Measurements from ENCODE around the gene SLC8A2.

SLC8A2 gene

GRCh38 chr19:47447470-47448359, 24.0 kb downstream of the SLC8A2 start:
- DNase-seq = no peak

DNA sequence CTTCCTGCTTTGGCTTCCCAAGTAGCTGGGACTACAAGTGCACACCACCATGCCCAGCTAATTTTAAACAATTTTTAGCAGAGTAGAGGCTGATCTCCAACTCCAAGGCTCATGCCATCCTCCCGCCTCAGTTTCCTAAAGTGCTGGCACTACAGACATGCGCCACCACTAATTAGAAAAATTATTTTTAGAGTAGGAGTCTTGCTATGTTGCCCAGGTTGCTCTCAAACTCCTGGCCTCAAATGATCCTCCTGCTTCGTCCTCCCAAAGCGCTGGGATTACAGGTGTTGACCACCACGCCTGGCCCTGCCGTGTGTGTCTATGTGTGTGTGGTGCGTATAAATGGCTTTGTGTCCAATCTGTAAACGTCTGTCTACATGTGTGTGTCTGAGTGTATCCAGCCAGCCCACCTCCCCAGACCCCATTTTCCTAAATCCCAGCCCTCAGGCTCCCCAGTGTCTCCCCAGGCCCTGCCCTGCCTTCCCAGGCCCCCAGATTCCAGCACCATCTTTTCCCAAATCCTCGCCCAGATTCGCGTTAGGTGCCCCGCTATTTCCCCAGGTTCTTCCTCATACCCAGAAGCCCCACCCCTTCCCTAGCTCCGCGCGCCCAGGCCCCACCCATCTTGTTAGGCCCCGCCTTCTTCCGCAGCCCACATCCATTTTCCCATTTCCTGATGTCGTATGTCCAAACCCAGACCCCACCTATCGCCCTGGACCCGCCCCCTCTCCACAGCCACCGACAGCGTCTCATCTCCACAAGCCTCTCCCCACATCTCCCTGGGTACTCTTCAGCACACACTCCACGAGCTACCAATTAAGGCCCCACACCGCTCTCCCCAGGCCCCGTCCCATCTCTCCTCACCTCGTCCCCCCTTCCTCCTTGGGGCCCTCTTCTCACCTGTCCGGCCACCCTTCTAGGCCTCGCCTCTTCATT, 24.9 kb downstream of the SLC8A2 start:
- no peak for DNase-seq

- DNase-seq = no peak
Measured at GRCh38 chr19:47445937-47446402, 25.7 kb downstream of the SLC8A2 start.

- DNase-seq = no peak
Measured at GRCh38 chr19:47445527-47445926, 26.2 kb downstream of the SLC8A2 start.

GRCh38 chr19:47444388-47444821, 27.3 kb downstream of the SLC8A2 start:
- DNase-seq = no peak

DNA sequence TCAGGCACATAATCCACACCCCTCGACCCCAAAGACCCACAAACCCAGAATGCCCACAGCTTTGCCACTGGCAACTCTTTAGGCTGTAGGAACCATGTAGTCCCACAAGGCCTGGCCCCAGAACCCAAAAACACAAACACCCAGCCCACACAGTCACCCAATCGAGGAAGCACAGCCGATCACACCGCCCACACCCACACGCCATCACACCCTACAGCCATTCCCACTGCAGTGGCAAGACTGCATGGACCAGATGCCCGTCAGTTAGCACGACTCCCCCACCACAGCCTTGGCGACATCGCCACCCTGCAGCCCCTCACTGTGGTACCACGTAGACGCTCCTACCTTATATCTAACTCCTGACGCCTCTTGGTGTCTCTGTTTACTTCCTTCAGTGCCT, 28.4 kb downstream of the SLC8A2 start:
- DNase-seq = no peak

GRCh38 chr19:47438793-47439220, 32.9 kb downstream of the SLC8A2 start:
- DNase-seq = no peak

DNA sequence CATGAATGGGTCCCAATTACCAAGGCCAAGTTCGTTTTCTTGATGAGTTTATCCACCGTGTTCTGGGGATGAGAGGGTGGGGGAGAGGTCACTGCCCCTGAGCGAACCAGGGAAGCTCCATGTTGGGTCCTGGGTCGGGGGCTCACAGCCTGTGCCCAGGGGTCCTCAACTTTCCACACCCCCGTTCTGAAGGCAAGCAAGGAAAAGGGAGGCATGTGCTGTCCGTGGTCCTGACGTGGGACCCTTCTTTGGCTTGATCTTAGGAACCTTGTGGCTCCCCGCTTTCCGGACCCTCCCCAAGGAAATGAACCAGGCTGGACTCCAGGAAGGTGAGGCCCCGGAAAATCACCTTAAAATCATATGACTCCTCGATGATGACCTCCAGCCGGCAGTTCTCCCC, 34.2 kb downstream of the SLC8A2 start:
- DNase-seq = no peak

DNA sequence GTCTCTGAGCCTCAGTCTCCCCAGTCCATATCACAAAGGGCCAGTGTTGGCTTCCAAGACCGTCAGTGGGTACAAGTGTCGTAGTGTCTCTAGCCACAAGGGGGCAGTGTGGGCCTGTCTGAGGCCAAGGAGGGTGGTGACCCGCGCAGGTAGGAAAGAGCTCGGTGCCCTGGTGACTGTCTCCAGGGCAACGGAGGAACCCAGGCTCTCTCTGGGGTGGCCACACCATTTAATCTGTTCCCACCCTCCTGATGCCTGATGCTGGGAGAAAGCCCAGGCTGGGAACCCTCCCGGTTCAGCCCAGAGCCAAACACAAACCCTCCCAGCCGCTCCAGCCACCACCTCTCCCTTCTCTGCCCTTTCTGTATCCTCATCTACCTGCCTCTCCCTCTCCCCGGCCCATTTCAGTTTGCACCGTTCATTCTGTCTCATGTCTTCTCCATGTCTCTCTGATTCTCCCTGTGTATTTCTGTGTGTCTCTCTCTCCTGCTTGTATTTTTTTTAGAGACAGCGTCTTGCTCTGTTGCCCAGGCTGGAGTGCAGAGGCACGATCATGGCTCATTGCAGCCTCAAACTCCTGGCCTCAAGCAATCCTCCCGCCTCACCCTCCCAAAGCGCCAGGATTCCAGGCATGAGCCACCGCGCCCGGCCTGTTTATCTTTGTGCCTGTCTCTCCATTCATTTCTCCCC, 34.8 kb downstream of the SLC8A2 start:
- no peak for DNase-seq

DNA sequence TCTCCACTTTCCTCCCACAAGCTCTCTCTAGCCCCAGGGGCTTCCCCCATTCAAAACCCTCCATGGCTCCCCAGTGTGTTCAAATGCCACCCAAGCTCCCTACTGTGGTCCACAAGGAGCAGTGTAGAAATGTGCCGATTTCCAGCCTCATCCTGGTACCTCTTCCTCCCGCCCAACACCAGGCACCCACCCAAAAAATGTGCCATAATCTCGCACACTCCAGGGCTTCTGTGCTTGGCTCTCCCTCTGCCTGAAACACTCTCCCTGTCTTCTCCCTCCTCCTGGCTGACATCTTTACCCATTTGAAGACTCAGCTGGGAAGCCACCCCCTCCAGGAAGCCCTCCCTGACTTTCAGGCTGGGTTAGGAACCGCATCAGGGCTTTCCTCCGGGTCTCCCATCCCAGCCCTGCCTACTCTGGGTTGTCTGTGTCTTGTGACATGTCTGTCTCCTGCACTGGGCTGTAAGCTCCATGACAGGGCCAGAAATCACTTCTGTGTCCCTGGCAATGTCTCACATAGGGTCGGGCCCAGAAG, 35.7 kb downstream of the SLC8A2 start:
- DNase-seq = no peak

- DNase-seq = no peak
Measured at GRCh38 chr19:47435196-47435595, 36.5 kb downstream of the SLC8A2 start.

DNA sequence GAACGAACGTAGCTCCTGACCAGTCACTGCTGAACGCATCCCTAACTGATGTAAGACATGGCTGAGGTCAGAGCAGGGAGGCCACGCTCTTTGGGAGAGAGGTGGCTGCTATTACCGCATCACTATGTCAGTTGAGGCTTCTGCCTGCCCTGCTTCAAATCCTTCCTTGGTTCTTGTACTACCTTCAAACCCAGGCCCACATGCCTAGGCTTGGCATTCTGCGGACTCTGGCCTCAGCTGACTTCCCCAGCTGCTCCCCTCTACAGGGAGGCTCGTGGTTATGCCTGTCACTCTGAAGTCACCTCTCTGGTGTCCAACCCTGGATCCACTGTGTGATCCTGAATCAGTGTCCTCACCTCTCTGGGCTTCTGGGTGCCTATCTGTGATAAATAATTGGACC, 37.6 kb downstream of the SLC8A2 start:
- DNase-seq = no peak

- no peak for DNase-seq
Measured at GRCh38 chr19:47433121-47433520, 38.6 kb downstream of the SLC8A2 start.

- DNase-seq = no peak
Measured at GRCh38 chr19:47432499-47432898, 39.2 kb downstream of the SLC8A2 start.

DNA sequence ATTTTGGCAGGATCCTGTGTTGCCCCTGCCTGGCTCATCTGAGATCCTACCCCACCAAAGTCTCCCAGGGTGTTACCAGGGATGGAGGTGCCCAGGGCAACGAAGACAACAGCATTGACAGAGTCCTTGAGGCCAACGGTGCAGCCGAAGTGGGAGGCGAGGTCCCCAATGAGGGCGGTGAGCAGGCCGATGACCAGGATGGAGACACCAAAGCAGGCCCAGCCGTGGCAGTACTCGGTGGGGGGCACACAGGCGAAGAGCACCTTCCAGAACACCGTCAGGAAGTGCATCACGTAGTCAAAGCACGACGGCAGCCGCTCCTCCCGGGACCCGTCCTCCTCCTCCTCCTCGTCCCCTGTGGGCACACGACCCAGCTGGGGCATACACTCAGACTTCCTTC, 39.6 kb downstream of the SLC8A2 start:
- no peak for DNase-seq

GRCh38 chr19:47430041-47430802, 41.5 kb downstream of the SLC8A2 start:
- DNase-seq = no peak

GRCh38 chr19:47429140-47429793, 42.4 kb downstream of the SLC8A2 start:
- no peak for DNase-seq

DNA sequence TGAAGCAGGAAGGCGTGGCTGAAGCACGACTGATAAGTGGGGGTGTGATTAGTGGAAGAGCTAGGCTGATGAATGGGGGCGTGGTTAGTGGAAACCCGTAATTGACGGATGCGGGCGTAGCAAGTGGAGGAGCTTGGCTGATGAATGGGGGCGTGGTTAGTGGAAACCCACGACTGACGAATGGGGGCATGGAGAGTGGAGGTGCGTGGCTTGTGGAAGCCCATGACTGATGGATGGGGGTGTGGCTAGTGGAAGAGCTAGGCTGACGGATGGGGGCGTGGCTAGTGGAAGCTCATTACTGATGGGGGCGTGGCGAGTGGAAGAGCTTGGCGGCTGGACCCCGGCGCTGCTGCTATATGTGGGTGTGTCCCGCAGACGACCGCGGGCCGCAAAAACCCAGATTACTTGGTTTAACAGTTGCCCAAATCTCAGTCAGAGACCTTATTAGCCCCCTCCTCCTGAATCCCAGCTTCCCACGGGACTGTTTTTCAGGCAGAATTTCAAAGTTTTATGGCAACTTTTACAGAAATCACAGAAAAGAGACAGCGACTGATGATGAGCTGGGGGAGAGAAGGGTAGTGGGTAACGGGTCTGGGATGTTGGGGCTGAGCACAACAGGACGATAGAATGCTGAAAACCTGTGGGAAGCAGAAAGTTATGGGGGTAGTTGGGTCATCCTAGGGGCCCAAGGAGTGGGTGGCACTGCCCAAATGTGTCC, 43.4 kb downstream of the SLC8A2 start:
- no peak for DNase-seq

- no peak for DNase-seq
Measured at GRCh38 chr19:47427241-47428176, 44.2 kb downstream of the SLC8A2 start.
